NCI-H1694 (cell line): ENCODE results near the gene PIBF1.
"Not testable (repeated sequence)": the region's sequence is repeated elsewhere in the genome, so short reads cannot be mapped to it uniquely, and the experiment has no call there.

Experiments
- DNase-seq: peaks from one replicate; lab custom pipeline; 2025; lab: John Stamatoyannopoulos, UW

PIBF1 gene

DNA sequence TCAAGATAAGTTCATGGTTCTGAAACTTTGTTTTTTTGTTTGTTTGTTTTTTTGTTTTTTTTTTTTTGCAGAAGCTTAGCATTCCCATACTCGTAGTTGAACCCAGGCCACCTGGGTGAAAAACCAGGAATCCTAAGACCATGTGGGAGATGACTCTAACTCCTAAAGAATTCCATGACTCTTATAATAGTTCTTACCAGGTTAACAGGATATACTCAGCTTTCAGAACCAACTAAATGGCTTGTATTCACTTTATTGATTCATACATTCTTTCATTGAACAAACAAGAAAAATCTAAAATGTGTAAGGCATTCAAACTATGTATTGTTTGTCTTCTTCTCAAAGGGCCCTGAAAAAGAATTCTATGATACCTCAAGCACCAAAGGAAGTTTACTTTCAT is 236.4 kb downstream of the PIBF1 start:
- DNase-seq: no peak

GRCh38 chr13:73025217-73026012 is 243.5 kb downstream of the PIBF1 start:
- no peak for DNase-seq

- no peak for DNase-seq
These were observed 253.0 kb downstream of the PIBF1 start for GRCh38 chr13:73034901-73035300.

DNA sequence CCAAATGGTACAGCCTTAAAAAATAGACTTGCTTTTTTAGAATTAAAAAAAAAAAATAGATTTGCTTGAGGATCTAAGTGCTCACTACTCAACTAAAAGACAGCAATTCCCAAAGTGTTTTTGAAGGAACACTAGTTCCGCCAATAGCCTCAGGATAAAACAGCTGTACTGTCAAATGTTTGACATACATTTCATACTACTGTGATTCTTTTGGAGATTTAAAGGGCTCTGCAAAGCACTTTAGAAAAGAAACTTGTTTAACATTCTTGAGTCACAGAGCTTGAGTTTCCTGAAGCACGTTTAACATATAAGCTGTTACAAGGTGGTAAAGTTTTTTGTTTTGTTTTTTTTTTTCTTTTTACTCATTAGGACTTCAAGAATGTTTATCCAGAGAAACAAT is 253.7 kb downstream of the PIBF1 start:
- no peak for DNase-seq

GRCh38 chr13:73036566-73036965 is 254.6 kb downstream of the PIBF1 start:
- DNase-seq: no peak

GRCh38 chr13:73038064-73038463 is 256.1 kb downstream of the PIBF1 start:
- no peak for DNase-seq

- no peak for DNase-seq
These were observed 257.5 kb downstream of the PIBF1 start for GRCh38 chr13:73039201-73040108.

- DNase-seq: no peak
These were observed 258.6 kb downstream of the PIBF1 start for GRCh38 chr13:73040484-73040883.

GRCh38 chr13:73040968-73041596 is 259.1 kb downstream of the PIBF1 start:
- DNase-seq: no peak

DNA sequence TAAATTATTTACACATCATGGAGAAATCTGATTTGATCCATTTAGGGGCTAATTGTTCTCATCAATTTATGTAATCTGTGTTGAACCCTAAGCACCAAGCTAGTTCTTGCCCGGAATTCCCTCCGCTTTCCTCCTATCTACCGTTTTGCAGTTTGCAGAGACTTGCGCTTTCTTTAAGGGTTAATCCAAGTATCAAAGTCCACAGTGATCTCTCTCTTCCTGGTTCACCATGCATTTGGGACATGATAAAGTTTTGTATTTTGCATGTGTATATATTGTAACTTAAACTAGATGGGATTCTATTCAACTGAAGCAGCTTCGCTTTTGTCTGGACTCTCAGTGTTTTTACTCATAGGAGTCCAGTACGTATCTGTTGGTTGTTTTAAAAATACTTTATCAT is 263.1 kb downstream of the PIBF1 start:
- no peak for DNase-seq

- not testable (repeated sequence) for DNase-seq
These were observed 266.7 kb downstream of the PIBF1 start for GRCh38 chr13:73048615-73049014.

GRCh38 chr13:73054712-73055111 is 272.8 kb downstream of the PIBF1 start:
- no peak for DNase-seq

DNA sequence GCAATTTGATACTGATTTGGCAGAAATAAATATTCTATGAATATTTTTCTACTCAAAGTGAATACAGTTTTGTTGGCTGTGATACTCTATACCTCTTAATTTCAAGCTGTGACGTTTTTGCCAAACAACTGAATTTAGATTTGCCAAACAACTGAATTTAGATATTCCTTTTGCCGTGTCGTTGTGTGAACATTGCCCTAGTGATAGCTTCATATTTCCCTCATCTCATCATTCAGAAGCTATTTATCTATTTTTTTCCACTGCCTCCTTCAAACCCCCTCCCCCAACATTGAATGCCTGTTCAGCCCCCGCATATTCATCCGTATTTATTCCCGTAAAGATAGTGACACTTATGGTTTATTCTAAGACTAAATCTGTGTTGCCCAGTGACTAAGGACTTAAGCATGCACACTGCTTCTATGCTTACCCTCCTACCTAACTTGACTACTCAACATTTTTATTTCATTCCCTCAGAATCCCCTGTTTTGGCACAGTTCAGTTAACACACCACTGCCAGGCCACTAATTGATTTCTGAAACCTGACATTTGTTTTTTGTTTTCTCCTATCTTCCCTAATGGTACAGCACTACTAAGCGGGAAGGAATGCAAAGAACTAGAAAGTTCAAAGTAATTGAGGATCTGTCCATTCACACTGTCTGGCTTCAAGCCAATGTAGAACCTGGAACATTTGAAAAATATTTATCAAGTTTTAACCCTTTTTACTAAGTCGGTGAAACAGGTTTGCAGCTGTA is 274.1 kb downstream of the PIBF1 start:
- DNase-seq: no peak

DNA sequence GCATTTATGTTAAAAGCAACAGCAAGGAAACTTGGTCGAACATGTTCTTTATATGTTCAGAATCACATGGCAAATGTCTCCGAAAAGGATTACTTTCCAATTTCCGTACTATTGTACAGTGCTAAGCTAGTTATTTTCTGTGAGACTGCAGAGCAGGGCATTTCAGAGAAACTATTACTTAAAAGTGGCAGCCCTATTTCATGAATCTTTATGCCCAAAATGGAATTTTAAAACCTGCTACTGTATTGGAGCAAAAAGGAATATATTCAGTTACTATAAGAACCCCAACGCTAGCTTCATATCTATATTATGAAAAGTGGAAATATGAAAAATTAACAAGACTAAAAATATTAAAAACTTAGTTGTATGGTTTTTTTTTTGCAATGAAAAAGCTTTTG is 274.6 kb downstream of the PIBF1 start:
- DNase-seq: no peak

DNA sequence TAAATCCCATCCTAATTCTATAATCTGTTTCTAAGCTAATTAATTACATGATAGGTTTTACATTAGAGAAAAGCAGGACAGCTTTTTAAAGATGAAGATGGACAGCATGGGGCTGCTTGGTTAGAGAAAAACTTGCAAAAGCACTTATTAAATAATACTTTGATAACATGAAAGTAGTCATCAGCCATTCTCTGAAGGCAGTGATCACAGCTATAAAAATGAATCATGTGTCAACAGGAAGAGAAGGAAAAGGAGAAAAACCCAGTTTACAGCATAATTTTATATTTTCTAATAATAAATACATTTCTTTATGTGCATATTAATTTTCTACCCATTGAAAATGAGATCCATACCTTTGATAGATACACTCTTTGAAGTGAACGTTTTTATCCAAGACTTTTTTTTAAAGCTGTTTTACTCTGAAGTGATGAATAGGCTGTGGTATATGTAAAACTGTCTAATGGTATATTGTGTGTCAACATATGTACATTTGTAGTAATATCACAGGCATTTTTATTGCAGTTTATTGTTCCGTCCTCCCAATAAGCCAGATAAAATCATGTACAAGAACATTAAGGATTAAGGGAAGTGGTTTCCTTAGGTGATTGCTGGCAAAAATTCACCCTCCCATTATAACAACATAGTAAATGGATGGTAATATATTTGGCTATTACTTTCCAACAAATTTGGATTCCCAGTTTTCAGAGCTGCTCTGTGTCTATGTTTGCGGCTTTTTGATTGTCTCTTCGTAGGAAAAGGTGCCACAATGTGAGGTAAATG is 275.5 kb downstream of the PIBF1 start:
- DNase-seq: no peak

DNA sequence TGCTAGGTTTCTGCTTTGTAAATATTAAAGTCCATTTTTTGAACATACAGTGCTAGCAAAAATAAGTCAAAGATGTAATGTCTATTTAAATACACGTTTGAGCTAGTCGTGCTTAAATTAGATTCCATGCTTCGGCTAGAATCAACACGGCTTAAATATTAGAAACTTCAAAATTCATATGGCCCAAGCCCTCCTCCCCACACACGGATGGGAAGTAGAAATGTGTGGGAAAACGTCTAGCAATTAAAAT is 276.1 kb downstream of the PIBF1 start:
- no peak for DNase-seq

- no peak for DNase-seq
These were observed 276.5 kb downstream of the PIBF1 start for GRCh38 chr13:73058432-73058735.

DNA sequence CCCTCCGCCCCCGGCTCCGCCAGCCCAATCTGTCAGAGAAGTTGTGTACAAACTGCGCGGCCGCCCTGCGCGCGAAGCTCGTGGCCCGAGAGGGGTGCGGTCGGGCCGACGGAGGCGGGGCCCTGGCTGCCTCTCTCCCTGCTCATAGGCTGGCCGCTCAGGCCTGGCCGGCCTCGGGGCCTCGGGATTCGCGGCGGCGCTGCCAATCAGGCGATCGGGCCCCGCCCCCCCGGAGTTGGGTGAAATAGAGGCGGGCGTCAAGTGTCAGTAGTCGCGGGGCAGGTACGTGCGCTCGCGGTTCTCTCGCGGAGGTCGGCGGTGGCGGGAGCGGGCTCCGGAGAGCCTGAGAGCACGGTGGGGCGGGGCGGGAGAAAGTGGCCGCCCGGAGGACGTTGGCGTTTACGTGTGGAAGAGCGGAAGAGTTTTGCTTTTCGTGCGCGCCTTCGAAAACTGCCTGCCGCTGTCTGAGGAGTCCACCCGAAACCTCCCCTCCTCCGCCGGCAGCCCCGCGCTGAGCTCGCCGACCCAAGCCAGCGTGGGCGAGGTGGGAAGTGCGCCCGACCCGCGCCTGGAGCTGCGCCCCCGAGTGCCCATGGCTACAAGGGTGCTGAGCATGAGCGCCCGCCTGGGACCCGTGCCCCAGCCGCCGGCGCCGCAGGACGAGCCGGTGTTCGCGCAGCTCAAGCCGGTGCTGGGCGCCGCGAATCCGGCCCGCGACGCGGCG is 277.0 kb downstream of the PIBF1 start, which contains the start of gene KLF5:
TSS of gene KLF5 (plus strand) at position 270 of the 724 bp plus-strand sequence. CDS start at position 593, 323 bp downstream.
- peak; percentile 88 for DNase-seq

DNA sequence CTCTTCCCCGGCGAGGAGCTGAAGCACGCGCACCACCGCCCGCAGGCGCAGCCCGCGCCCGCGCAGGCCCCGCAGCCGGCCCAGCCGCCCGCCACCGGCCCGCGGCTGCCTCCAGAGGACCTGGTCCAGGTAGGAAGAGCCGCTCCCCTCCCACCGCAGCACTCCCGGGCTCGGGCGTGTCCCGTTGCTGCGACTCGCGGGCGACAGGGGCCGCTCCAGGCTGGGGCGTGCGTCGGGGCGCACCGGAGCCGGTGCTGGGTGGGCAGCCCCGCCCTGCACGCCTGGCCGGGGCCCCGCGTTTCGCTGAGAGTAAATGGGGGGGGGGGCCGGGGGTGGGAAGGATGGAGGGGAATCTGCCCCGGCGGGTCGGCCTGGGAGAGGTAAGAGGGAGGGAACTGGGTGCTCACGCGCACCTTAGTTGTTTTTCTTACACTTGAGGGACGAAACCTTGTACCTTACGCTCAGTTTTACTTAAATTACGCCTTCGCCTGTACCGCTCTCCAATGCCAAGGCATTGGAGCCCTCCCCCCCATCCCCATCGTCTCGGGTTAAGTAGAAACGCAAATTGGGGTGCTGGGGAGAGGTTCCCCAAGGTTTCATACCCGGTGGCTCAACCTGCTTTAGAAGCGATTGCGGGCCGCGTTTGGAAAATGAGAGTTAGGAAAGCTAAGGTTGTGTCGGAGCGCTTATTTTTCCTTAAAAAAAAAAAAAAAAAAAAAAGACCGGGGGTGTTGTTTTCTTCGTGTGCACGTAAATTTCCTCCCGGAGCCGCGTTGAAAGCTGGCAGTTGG is 277.7 kb downstream of the PIBF1 start:
- DNase-seq: no peak
